Subcutaneous adipose tissue (tissue), 4 donors: ENCODE data around the gene FARP1. TPM values are rescaled to one million over a fixed set of nuclear protein-coding genes. Genes with fewer than 3 reads are reported as not detected.

Experiments used
- CTCF ChIP-seq: fragments of 450-650 bp; IDR thresholded peaks from one replicate; pipeline ENCODE4 v1.5.1; 2016; ENCODE audit warnings: low read depth, mild to moderate bottlenecking, control low read depth, antibody characterized with exemption, moderate library complexity
- small RNA-seq: library from RNA; depleted of rRNA; stranded (forward); fragments of <200 nt; gene quantifications from one replicate; pipeline ENCODE3, GENCODE V24; 2016
- total RNA-seq, 4 donors: library from RNA; depleted of rRNA; stranded (reverse); fragments of >200 nt; gene quantifications; one replicate each; pipeline ENCODE4 v1.1.0, GENCODE V29; 2016

Gene FARP1
- total RNA-seq, 4 donors from 2014 or later: 24.9 to 39.9 (median 28.8) TPM

GRCh38 chr13:98503175-98504028 is 360.5 kb downstream of the FARP1 start:
- TF ChIP-seq CTCF: no peak

GRCh38 chr13:98504029-98504351 is 361.1 kb downstream of the FARP1 start:
- TF ChIP-seq CTCF: no peak

GRCh38 chr13:98504371-98504963 is 361.6 kb downstream of the FARP1 start:
- no peak for TF ChIP-seq CTCF

Small RNA genes lying within 50 kb of the gene (small RNA-seq; reads per million reads assigned to genes)
- gene MIR3170: not detected

Other genes starting within 250 kb of the FARP1 start
- gene IPO5, start 189.4 kb upstream of the FARP1 start, total RNA-seq: 100 to 1,000 TPM in 3 of 4 donors, 10 to 100 TPM in 1; 98.8 to 155 (median 142) TPM
- not detected for gene RNF113B, start 34.2 kb downstream of the FARP1 start, total RNA-seq